ENCODE measurements around the gene LNX1.

GRCh38 chr4:53619431-53619830, 28.1 kb upstream of the LNX1 start:
- TF ChIP-seq CTCF (IDR thresholded peaks at IDR 0.05): no peak
- TF ChIP-seq POLR2A (IDR thresholded peaks at IDR 0.05): no peak
